ENCODE data around the gene TRMT1.

TRMT1 gene

GRCh38 chr19:13102416-13102665, 14.2 kb downstream of the TRMT1 start:
- no peak for DNase-seq (ENCODE audit: low read depth)

- no peak for DNase-seq (ENCODE audit: low read depth)
Observed at GRCh38 chr19:13101590-13102415, 14.7 kb downstream of the TRMT1 start.

GRCh38 chr19:13100841-13101589, 15.5 kb downstream of the TRMT1 start:
- DNase-seq (ENCODE audit: low read depth) = no peak

DNA sequence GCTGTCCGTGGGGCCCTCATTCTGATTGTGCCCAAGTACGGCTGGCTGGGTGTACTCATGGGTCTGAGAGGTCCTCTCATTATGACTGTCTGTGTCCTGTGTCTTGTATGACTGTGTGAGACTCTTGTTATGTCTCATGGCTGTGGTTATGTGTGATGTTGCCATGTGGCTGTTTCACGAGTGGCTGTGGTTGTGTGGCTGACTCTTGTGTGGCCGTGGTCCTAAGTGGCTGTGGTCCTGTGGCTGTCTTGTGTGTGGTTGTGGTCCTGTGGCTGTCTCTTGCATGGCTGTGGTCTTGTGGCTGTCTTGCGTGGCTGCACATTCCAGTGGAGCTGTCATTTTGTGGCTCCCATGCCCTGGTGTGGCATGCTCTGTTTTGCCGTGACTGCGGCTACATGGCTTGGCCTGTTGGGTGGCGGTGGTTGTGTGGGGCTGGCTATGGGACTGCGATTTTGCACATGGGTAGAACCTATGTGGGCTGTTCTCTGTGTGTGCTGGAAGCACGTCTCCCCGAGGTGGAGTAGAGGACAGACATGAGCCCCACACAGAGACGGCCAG, 16.4 kb downstream of the TRMT1 start:
- DNase-seq (ENCODE audit: low read depth) = no peak

GRCh38 chr19:13099073-13099999, 17.2 kb downstream of the TRMT1 start:
- DNase-seq (ENCODE audit: low read depth) = peak; percentile 65

DNA sequence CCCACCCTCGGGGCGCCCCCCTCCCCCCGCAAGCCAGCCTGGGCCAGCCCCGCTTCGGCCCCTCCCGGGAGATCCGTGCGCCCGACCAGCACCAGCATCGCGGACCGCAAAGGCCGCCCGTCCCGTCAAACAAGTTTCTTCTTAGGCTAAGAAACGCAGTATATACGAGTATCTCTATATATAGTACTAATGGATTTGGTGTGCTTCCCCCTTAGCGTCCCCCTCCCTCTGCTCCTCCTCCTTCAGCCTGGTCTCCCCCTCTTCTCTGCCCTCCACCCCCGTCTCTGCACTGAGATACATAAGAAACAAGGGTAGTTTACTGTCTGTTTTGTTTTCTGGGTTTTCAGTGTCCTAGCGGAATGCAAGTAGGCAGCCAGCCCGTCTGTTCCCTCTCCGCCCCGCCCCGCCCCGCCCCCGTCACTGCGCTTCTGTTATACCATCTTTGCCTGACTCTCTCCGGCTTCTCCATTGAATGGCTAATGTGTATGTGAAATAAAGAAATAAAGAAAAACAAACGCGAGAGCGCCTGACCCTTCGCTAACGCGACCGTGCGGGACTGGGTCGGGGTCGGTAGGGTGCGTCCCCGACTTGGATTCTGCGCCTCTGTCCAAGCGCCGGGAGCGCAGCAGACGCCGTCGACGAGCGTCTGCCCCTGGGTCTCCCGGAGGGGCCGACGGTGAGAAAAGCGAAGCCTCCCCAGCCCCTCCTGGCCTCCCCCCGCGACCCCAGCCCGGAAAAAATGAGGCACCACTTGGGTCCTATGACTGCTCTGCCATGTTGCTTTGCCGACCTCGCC, 18.1 kb downstream of the TRMT1 start:
- DNase-seq (ENCODE audit: low read depth) = peak; percentile 60

GRCh38 chr19:13097463-13098258, 18.9 kb downstream of the TRMT1 start:
- DNase-seq (ENCODE audit: low read depth) = no peak

DNA sequence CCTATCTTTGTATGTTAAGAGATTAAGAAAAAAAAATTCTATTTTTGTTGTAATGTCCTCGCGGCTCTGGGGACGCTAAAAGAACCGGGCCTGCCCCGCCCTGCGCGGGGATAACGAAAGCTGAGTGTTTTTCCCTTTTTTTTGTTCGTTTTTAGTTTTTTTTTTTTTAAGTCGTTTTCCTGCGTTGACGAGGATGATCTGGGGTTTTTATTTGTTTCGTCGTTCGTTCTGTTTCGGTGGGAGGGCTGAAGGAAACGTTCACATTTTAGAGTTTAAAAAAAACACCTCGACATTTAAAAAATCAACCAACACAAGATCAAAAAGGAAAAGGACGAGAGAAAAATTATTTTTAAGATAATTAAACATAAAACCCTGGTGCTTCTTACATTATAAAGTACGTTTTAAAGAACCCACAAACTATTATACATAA, 19.5 kb downstream of the TRMT1 start:
- DNase-seq (ENCODE audit: low read depth) = no peak

DNA sequence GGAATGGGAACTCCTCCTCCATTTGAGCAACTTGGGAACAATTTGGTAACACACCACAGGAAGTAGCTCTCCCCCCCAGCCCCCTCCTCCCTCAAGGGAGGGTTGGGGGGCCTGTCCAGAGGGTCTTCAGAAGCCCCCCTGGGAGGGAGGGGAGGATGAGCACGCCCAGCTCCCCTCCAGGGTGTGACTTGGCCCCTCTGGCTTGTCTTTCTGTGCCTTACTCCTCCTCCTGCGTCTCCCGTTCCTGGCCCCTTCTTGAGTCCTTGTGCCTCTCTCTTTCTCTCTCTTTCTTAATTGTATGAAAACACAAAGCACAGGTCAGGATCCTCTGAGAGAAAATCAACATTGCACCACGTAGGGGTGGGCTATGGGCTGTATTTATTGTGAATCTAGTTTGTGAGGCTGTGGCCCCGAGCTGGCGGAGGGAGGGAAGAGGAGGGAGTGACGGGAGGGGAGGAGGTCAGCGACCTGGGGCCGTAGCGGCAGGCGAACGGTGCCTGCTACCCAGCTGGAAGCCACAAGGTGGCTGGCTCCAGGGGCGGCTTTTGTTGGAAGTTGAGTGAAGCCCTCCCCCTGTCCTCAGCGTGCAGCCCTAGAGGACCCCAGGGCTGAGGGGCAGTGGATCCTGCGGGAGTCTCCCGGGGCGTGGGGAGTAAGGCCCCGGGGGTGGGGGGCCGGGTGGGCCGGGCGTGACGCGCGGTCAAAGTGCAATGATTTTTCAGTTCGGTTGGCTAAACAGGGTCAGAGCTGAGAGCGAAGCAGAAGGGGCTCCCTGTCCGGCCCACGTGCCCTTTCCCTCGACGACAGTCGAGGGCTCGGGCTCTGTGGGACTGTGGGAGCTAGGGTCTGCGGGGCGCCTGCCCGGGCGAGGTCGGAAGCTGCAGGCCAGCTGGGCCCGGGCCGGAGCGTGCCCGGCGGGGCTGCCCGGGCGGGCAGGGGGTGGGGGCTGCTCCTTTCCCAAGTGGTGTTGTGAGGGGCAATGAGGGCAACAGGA, 20.3 kb downstream of the TRMT1 start:
- no peak for DNase-seq (ENCODE audit: low read depth)

DNA sequence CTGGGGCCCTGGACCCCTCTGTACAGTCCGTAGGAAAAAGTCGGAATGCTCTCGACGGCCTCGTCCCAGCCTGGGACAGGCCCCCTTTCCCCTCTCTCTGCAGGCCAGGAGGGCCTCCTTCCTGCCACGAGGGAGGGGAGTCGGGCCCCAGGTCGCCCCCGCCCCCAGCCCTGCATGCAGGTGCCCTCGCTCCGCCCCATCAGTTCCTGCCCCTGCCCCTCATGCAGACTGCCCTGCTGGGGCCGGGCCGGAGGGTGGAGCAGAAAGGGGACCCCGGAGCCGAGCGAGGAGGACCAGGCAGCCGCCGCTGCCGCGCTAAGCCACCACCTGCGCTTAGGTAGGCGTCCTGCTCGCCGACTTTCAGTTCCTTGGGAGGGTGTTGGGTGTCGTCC, 21.2 kb downstream of the TRMT1 start:
- DNase-seq (ENCODE audit: low read depth) = no peak

DNA sequence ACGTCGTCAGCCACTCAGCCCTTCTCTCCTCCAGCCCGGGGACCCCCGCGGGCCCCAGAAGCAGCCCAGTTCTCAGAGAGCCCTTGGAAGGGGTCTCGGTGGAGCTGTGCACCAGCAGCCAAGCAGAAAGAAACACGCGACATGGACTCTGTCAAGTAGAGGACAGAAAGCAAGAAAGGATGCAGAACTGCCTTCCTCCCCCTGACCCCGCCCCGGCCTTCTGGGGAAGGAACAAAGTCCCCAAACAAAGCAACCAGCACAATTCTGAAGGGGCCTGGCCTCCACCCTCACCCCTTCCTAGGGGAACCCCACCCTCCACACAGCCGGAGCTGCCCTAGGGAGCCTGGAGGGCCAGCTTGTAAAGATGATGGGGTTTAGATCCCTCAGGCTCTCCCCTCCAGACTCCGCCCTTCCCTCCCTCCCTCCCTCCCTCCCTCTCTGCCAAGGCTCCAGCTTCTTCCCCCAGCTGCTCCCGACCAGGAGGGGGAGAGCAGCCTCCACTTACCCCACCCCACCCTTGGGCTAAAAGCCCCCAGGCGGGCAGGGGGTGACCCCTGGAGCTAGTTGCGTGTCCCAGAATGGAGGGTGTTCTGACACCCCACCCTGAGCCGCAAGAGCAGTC, 21.7 kb downstream of the TRMT1 start:
- DNase-seq (ENCODE audit: low read depth) = no peak

- DNase-seq (ENCODE audit: low read depth) = no peak
Observed at GRCh38 chr19:13094106-13094504, 22.4 kb downstream of the TRMT1 start.

- DNase-seq (ENCODE audit: low read depth) = peak; percentile 71
Observed at GRCh38 chr19:13093407-13094105, 23.0 kb downstream of the TRMT1 start.

GRCh38 chr19:13092606-13093235, 23.8 kb downstream of the TRMT1 start:
- DNase-seq (ENCODE audit: low read depth) = no peak

- DNase-seq (ENCODE audit: low read depth) = no peak
Observed at GRCh38 chr19:13092158-13092543, 24.4 kb downstream of the TRMT1 start.

GRCh38 chr19:13091400-13092157, 25.0 kb downstream of the TRMT1 start:
- peak; percentile 69 for DNase-seq (ENCODE audit: low read depth)

All from amniotic epithelial cell (primary cell).